WTC11 (cell line): ENCODE measurements around the gene H2AZ2. TPM values are rescaled to one million over a fixed set of nuclear protein-coding genes. Genes with fewer than 3 reads are reported as not detected.

Source experiments
- ATAC-seq: fragments of 200-7000 bp; cut with Tn5 transposase; 2 replicates; pipeline ENCODE4 v1.10.0; 2021; ENCODE audit warnings: mild to moderate bottlenecking, moderate library complexity
- CTCF ChIA-PET: fragments of 300-600 bp; sonication (Branson Sonifier 250); formaldehyde crosslinking; loops from one replicate; lab custom pipeline; 2021; ENCODE audit warnings: antibody characterized with exemption; lab: Charles Lee
- POLR2A ChIA-PET: fragments of 350-600 bp; sonication (Branson Sonifier 250); formaldehyde crosslinking; loops from one replicate; lab custom pipeline; 2021; ENCODE audit warnings: antibody characterized with exemption; lab: Charles Lee
- DNase-seq: peaks from one replicate; pipeline ENCODE4 v3.0.0; 2021; ENCODE audit warnings: low spot score
- H3K27ac Mint-ChIP-seq: 2 replicates; pipeline ENCODE4 v1.8.0; 2021; ENCODE audit warnings: mixed read lengths
- H3K27me3 Mint-ChIP-seq: 2 replicates; pipeline ENCODE4 v1.8.0; 2021; ENCODE audit warnings: low read depth, mild to moderate bottlenecking, moderate library complexity, mixed read lengths
- H3K36me3 Mint-ChIP-seq: 2 replicates; pipeline ENCODE4 v1.8.0; 2021; ENCODE audit warnings: mixed read lengths
- H3K4me1 Mint-ChIP-seq: 2 replicates; pipeline ENCODE4 v1.8.0; 2022; ENCODE audit warnings: mixed read lengths
- H3K4me3 Mint-ChIP-seq: 2 replicates; pipeline ENCODE4 v1.8.0; 2021; ENCODE audit warnings: mild to moderate bottlenecking, moderate library complexity, mixed read lengths
- H3K9me3 Mint-ChIP-seq: 2 replicates; pipeline ENCODE4 v1.8.0; 2021; ENCODE audit warnings: mixed read lengths
- ATF6 ChIP-seq: sonication (generic); formaldehyde crosslinking; IDR thresholded peaks from 2 replicates; pipeline ENCODE4 v1.8.1; 2023; ENCODE audit warnings: mild to moderate bottlenecking, missing genetic modification reagents
- CTCF ChIP-seq: fragments of 200-600 bp; IDR thresholded peaks from 2 replicates; pipeline ENCODE4 v1.8.0; 2022; ENCODE audit warnings: antibody characterized with exemption
- E2F1 ChIP-seq: sonication (generic); formaldehyde crosslinking; IDR thresholded peaks from 2 replicates; pipeline ENCODE4 v1.8.0; 2022; ENCODE audit warnings: mild to moderate bottlenecking, missing genetic modification reagents
- FOXP1 ChIP-seq: sonication (generic); formaldehyde crosslinking; IDR thresholded peaks from 2 replicates; pipeline ENCODE4 v1.8.0; 2022; ENCODE audit warnings: missing genetic modification reagents, mild to moderate bottlenecking, moderate library complexity, borderline replicate concordance
- HMGA2 ChIP-seq: fragments of 250-450 bp; sonication (Bioruptor Pico); IDR thresholded peaks from 2 replicates; pipeline ENCODE4 v1.4.0; 2021; ENCODE audit warnings: mild to moderate bottlenecking, moderate library complexity
- HMGXB4 ChIP-seq: sonication (generic); formaldehyde crosslinking; IDR thresholded peaks from 2 replicates; pipeline ENCODE4 v1.8.1; 2023; ENCODE audit warnings: mild to moderate bottlenecking, moderate library complexity, missing genetic modification reagents
- IRF2 ChIP-seq: sonication (generic); formaldehyde crosslinking; IDR thresholded peaks from 2 replicates; pipeline ENCODE4 v1.8.0; 2022; ENCODE audit warnings: low read depth, missing genetic modification reagents, borderline replicate concordance
- MYBL2 ChIP-seq: sonication (generic); formaldehyde crosslinking; IDR thresholded peaks from 2 replicates; pipeline ENCODE4 v1.8.1; 2023; ENCODE audit warnings: mild to moderate bottlenecking, moderate library complexity, missing genetic modification reagents
- NFYB ChIP-seq: sonication (generic); formaldehyde crosslinking; conservative IDR thresholded peaks from 2 replicates; pipeline ENCODE4 v1.8.0; 2022; ENCODE audit warnings: low read depth, missing genetic modification reagents
- NR3C1 ChIP-seq: sonication (generic); formaldehyde crosslinking; conservative IDR thresholded peaks from 2 replicates; pipeline ENCODE4 v1.8.1; 2023; ENCODE audit warnings: low read depth, mild to moderate bottlenecking, missing genetic modification reagents
- SP1 ChIP-seq: sonication (generic); formaldehyde crosslinking; conservative IDR thresholded peaks from 2 replicates; pipeline ENCODE4 v1.8.1; 2022; ENCODE audit warnings: missing genetic modification reagents
- ZBTB21 ChIP-seq: sonication (generic); formaldehyde crosslinking; IDR thresholded peaks from 2 replicates; pipeline ENCODE4 v1.8.1; 2023; ENCODE audit warnings: mild to moderate bottlenecking, missing genetic modification reagents, borderline replicate concordance
- ZNF219 ChIP-seq: sonication (generic); formaldehyde crosslinking; IDR thresholded peaks from 2 replicates; pipeline ENCODE4 v1.8.0; 2023; ENCODE audit warnings: missing genetic modification reagents, mild to moderate bottlenecking, borderline replicate concordance
- ZNF263 ChIP-seq: sonication (generic); formaldehyde crosslinking; IDR thresholded peaks from 2 replicates; pipeline ENCODE4 v1.8.1; 2022; ENCODE audit warnings: low read depth, mild to moderate bottlenecking, moderate library complexity, missing genetic modification reagents
- ZNF416 ChIP-seq: fragments of 250-450 bp; sonication (Bioruptor Pico); IDR thresholded peaks from 2 replicates; pipeline ENCODE4 v1.9.0; 2021; ENCODE audit warnings: mild to moderate bottlenecking, inconsistent platforms
- ZNF423 ChIP-seq: fragments of 250-450 bp; sonication (Bioruptor Pico); IDR thresholded peaks from 2 replicates; pipeline ENCODE4 v2.1.2; 2022; ENCODE audit warnings: mild to moderate bottlenecking, moderate library complexity
- ZNF425 ChIP-seq: fragments of 250-450 bp; sonication (Bioruptor Pico); conservative IDR thresholded peaks from 2 replicates; pipeline ENCODE4 v1.9.0; 2021; ENCODE audit warnings: mild to moderate bottlenecking
- total RNA-seq: library from RNA; stranded (reverse); gene quantifications from 3 replicates; pipeline ENCODE4 v1.2.3, GENCODE V29; 2021

Gene H2AZ2
- total RNA-seq, 1 experiment from 2014 or later = 178 TPM

GRCh38 chr7:44849259-44849884 is 1.5 kb upstream of the H2AZ2 start:
- no peak for DNase-seq
- POLR2A ChIA-PET = interaction anchor here (1.5 to 2.4 kb wide), 2 partner anchors 8 to 36 kb away, joined by 7 to 10 read pairs; partner anchors contain the start of gene PURB
- no peak for ATAC-seq
- no peak for TF ChIP-seq NR3C1 (CRISPR knock-in tag)
- TF ChIP-seq FOXP1 = no peak
- no peak for TF ChIP-seq NFYB
- no peak for TF ChIP-seq ZNF263
- no peak for TF ChIP-seq IRF2
- no peak for TF ChIP-seq HMGA2
- no peak for TF ChIP-seq ZNF425 (CRISPR knock-in tag)
- no peak for TF ChIP-seq SP1 (CRISPR knock-in tag)
- TF ChIP-seq ZBTB21 (CRISPR knock-in tag) = no peak
- no peak for TF ChIP-seq ATF6 (CRISPR knock-in tag)
- no peak for TF ChIP-seq MYBL2
- Mint-ChIP-seq H3K36me3 (no peaks in the 10 kb centered on the region), H3K27me3 (no peaks in the 10 kb centered on the region; the same call in 1 of the 2 replicates), H3K4me1 (peaks cover 13% of the 10 kb centered on the region), H3K27ac (peak overlapping the region; percentile 99), H3K9me3 (no peaks in the 10 kb centered on the region), H3K4me3 (peak overlapping the region; percentile 99)
- CTCF ChIA-PET = interaction anchor here (1.3 to 2.0 kb wide), 2 partner anchors 263 to 287 kb away, joined by 4 to 9 read pairs; partner anchors contain the start of gene TBRG4

- Mint-ChIP-seq H3K4me1 (peaks cover 13% of the 10 kb centered on the region), H3K27me3 (no peaks in the 10 kb centered on the region)
- peak; percentile 87 for DNase-seq
- TF ChIP-seq E2F1 (no peak), CTCF (peak; percentile 72), HMGXB4 (peak; percentile 75; the same call in 1 of the 2 replicates), ZNF219 (CRISPR knock-in tag) (no peak), ZNF423 (CRISPR knock-in tag) (no peak), ZNF416 (peak; percentile 83; the same call in 1 of the 2 replicates)
- TF ChIP-seq, all 79 proteins: peak for 3
- peaks cover 3% of the 10 kb centered on the region for H3K36me3 Mint-ChIP-seq
- peak overlapping the region; percentile 99 for H3K27ac Mint-ChIP-seq
- ATAC-seq = peak; percentile 69
- POLR2A ChIA-PET = interaction anchor here (0.6 to 2.4 kb wide), 16 partner anchors 10 to 265 kb away, joined by 3 to 10 read pairs (median 4); partner anchors contain the start of genes OGDH, PPIA, PURB and TMED4
- no peaks in the 10 kb centered on the region for H3K9me3 Mint-ChIP-seq
- H3K4me3 Mint-ChIP-seq = peak overlapping the region; percentile 99
- CTCF ChIA-PET = interaction anchor here (0.6 to 2.0 kb wide), 19 partner anchors 10 to 288 kb away, joined by 3 to 18 read pairs (median 4); partner anchors contain the start of genes PPIA, PURB, TMED4 and ZMIZ2
These were observed 373 bp downstream of the H2AZ2 start for GRCh38 chr7:44847509-44847919.
